ENCODE results near the gene APBA1.

APBA1 gene

GRCh38 chr9:69395718-69396117 is 276.5 kb downstream of the APBA1 start:
- no peaks in the 10 kb centered on the region for H3K79me2 ChIP-seq (ENCODE audit: insufficient read depth, low read length)
- no peaks in the 10 kb centered on the region for H3K27me3 ChIP-seq (ENCODE audit: low read length)
- no peak overlapping the region for H3K4me3 ChIP-seq (ENCODE audit: insufficient read depth, low read length, poor library complexity, severe bottlenecking)
- no peak overlapping the region for H3K27ac ChIP-seq (ENCODE audit: low read depth, low read length)
- no peak overlapping the region for H3K4me2 ChIP-seq (ENCODE audit: low read depth, low read length, poor library complexity, severe bottlenecking)
- no peak overlapping the region for H3K9ac ChIP-seq (ENCODE audit: low read length)
- no peaks in the 10 kb centered on the region for H3K36me3 ChIP-seq (ENCODE audit: low read length)
- no peaks in the 10 kb centered on the region for H3F3A ChIP-seq (ENCODE audit: insufficient read depth)
- H3K9me3 ChIP-seq (ENCODE audit: insufficient read depth, low read length), result no peaks in the 10 kb centered on the region
- H4K20me1 ChIP-seq (ENCODE audit: low read depth, low read length), result no peaks in the 10 kb centered on the region
- no peaks in the 10 kb centered on the region for H3K9me2 ChIP-seq (replicated peaks; ENCODE audit: insufficient read depth, low read length)
- no peak overlapping the region for H2AFZ ChIP-seq (ENCODE audit: low read depth, low read length, severe bottlenecking)
- TF ChIP-seq CTCF (IDR thresholded peaks at IDR 0.05; ENCODE audit: insufficient read depth, low read length, poor library complexity, severe bottlenecking) (no peak), EZH2phosphoT487 (conservative IDR thresholded peaks at IDR 0.05; ENCODE audit: low read length) (no peak)

- no peaks in the 10 kb centered on the region for H3F3A ChIP-seq (ENCODE audit: insufficient read depth)
- H2AFZ ChIP-seq (ENCODE audit: low read depth, low read length, severe bottlenecking), result no peak overlapping the region
Observed at GRCh38 chr9:69393425-69393824, 278.7 kb downstream of the APBA1 start.

GRCh38 chr9:69392826-69393225 is 279.3 kb downstream of the APBA1 start:
- no peaks in the 10 kb centered on the region for H3K9me2 ChIP-seq (replicated peaks; ENCODE audit: insufficient read depth, low read length)
- H3K27me3 ChIP-seq (ENCODE audit: low read length), result 0 out of 2 replicates have a peak, but pooled peaks cover 3% of the 10 kb centered on the region
- H4K20me1 ChIP-seq (ENCODE audit: low read depth, low read length), result no peaks in the 10 kb centered on the region
- H3K4me2 ChIP-seq (ENCODE audit: low read depth, low read length, poor library complexity, severe bottlenecking), result no peak overlapping the region
- H3K4me3 ChIP-seq (ENCODE audit: insufficient read depth, low read length, poor library complexity, severe bottlenecking), result no peak overlapping the region
- TF ChIP-seq CTCF (IDR thresholded peaks at IDR 0.05; ENCODE audit: insufficient read depth, low read length, poor library complexity, severe bottlenecking) (no peak), EZH2phosphoT487 (conservative IDR thresholded peaks at IDR 0.05; ENCODE audit: low read length) (no peak)
- H3F3A ChIP-seq (ENCODE audit: insufficient read depth), result no peaks in the 10 kb centered on the region
- H2AFZ ChIP-seq (ENCODE audit: low read depth, low read length, severe bottlenecking), result no peak overlapping the region
- no peaks in the 10 kb centered on the region for H3K79me2 ChIP-seq (ENCODE audit: insufficient read depth, low read length)
- H3K36me3 ChIP-seq (ENCODE audit: low read length), result no peaks in the 10 kb centered on the region
- H3K9me3 ChIP-seq (ENCODE audit: insufficient read depth, low read length), result no peaks in the 10 kb centered on the region
- no peak overlapping the region for H3K27ac ChIP-seq (ENCODE audit: low read depth, low read length)
- no peak overlapping the region for H3K9ac ChIP-seq (ENCODE audit: low read length)

More at GRCh38 chr9:69393425-69393824, 278.7 kb downstream of the APBA1 start:
- no peak for TF ChIP-seq CTCF (IDR thresholded peaks at IDR 0.05; ENCODE audit: insufficient read depth, low read length, poor library complexity, severe bottlenecking)
- no peak overlapping the region for H3K4me2 ChIP-seq (ENCODE audit: low read depth, low read length, poor library complexity, severe bottlenecking)
- H3K9me2 ChIP-seq (replicated peaks; ENCODE audit: insufficient read depth, low read length), result no peaks in the 10 kb centered on the region
- no peak overlapping the region for H3K27ac ChIP-seq (ENCODE audit: low read depth, low read length)
- H3K79me2 ChIP-seq (ENCODE audit: insufficient read depth, low read length), result no peaks in the 10 kb centered on the region
- no peaks in the 10 kb centered on the region for H4K20me1 ChIP-seq (ENCODE audit: low read depth, low read length)
- no peaks in the 10 kb centered on the region for H3K9me3 ChIP-seq (ENCODE audit: insufficient read depth, low read length)
- no peak overlapping the region for H3K4me3 ChIP-seq (ENCODE audit: insufficient read depth, low read length, poor library complexity, severe bottlenecking)
- 0 out of 2 replicates have a peak, but pooled peaks cover 3% of the 10 kb centered on the region for H3K27me3 ChIP-seq (ENCODE audit: low read length)
- no peak overlapping the region for H3K9ac ChIP-seq (ENCODE audit: low read length)
- no peaks in the 10 kb centered on the region for H3K36me3 ChIP-seq (ENCODE audit: low read length)

Data from SU-DHL-6 (cell line).